GM21360 (cell line): Measurements from ENCODE around the gene PRKCB.
"Not testable (repeated sequence)": the region's sequence is repeated elsewhere in the genome, so short reads cannot be mapped to it uniquely, and the experiment has no call there.

Experiments used
- ATAC-seq: cut with Tn5 transposase; IDR thresholded peaks from one replicate; pipeline ENCODE4 v1.9.1; 2021; ENCODE audit warnings: mild to moderate bottlenecking, moderate library complexity; ENCODE audit not compliant: unreplicated experiment

The PRKCB gene

DNA sequence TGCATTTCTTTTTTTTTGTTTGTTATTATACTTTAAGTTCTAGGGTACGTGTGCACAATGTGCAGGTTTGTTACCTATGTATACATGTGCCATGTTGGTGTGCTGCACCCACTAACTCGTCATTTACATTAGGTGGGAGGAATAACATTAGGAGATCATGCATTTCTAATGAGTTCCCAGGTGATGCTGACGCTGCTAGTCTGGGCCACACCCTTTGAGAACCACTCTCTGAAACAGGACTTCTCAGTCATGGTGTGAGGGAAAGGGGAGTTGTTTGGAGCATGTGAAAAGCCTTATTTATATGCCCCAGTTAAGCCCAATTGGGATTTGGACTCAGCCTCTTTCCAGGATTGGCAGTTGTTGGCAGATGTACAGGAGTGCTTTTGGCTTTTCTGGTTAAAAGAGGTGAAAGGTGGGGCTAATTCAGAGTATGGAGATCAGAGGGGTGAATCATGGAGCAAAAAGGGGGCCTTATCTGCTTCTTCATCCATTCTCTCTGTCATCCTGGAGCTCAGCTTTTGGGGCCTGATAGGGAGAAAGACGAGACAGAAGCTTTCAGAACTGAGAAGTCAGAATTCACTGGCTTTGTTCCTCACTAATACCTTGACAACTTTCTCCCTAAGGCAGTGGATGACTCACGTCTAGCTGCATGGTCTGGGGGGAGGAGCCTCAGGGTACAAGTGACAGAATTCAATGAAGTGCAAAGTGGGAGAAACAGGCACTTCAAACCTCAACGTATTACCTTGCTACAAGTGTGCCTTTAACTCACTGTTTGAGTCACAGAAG, 240.3 kb downstream of the PRKCB start:
- no peak for ATAC-seq

DNA sequence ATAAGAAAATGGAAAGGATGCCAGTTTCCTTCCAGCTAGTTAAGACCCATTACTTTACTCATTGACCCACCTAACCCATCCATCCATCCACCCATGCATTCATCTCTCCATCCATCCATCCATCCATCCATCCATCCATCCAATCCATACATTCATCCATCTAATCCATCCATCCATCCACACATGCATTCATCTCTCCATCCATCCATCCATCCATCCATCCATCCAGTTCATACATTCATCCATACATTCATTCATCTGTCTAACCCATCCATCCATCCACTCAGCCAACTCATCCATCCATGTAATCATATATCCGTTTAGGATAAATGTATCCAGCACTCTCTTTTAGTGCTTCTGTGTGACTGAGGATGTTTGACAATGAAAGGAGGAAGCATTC, 241.5 kb downstream of the PRKCB start:
- ATAC-seq, result no peak

DNA sequence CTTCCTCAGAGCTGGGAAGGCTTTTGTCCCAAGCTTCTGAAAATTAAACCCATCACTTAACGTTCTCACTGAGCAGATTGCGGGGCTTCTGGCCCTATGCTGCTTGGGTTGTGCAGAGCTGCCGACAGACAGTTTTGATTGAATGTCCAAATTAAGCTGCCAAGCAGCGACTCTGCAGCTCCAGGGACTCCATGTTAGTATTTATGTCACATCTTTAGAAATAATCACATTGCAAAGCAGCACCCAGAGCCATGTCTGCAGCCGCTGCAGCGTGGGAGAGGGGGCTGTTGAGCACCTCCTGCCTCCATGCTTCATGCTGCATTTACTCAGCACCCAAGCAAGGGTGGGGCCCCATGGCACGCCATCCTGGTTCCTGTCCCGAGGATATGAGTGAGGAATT, 242.2 kb downstream of the PRKCB start:
- ATAC-seq, result no peak

DNA sequence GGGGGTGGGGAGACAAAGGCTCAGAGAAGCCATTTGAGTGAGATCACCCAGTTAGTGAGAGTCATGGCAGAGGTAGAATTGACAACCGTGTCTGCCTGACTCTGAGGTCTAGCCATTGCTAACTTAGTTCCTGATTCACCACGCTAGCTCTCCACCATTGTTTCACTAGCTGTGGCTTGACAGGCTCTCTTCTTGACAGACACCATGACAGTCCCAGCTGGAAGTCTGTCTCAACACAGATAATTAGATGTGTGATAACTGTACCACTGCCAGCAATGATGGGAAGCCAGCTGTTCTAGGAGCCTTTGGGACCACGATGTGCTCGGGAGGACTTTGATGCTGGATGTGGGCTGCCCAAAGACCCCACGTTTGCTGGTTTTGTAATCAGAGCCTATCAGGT, 249.9 kb downstream of the PRKCB start:
- no peak for ATAC-seq

DNA sequence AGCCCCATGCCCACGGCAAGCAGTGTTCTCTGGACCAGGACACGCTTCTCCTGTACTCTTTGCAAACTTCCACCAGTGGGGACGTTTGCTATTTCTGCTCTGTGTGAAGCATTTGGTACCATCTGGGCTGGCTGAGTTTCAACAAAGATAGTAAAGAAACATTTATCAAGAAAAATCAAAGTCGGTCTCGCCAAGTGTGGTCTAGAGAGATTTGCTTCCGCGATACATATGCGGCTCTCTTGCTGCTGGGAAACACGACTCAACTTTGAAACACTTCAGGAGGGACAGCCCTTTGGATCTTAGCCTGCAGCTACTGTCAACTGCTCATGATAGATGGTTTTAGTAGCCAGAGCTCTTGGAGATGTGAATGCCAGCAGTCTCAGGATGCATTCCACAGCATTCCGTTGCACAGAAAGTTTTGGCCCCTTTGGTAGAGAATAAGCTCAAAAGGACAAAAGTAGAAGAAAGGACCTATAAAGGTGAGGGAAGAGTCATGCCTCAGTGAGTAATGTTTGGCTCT, 252.2 kb downstream of the PRKCB start:
- ATAC-seq, result no peak

DNA sequence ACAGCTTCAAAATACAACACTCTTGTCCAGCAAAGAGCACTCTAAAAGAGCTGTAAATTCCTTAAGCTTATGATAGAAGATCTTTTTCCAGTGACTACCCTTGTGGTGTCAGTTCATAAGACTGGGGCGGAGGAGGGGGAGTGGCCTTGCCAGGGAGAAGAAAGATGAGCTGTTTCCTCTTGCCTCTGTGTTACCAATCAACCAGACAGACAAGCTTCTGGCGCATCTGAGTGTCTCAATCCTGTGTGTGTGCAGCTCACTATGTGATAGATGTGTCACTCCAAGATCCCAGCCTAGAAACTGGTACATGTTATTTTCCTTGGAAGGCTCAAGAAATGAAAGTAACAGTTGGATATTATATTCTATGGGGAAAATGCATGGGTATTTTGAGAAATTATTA, 253.0 kb downstream of the PRKCB start:
- ATAC-seq, result no peak

DNA sequence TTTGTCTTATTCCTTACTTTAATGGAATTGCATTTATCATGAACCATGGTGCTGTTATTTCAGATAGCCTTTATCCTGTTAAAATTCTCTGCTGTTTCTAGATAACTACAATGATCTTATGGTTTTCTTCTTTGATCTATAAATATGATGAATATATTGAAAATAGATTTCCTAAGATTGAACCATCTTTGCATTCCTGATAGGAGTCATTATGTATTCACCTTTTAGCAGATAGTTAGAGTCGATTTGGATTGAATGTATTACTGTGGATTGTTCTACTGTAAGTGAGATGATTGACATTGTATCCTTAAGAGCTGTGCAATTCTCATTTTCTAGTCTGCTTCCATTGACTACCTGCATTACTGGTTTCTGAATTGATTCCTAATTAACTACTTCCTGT, 255.3 kb downstream of the PRKCB start:
- no peak for ATAC-seq

DNA sequence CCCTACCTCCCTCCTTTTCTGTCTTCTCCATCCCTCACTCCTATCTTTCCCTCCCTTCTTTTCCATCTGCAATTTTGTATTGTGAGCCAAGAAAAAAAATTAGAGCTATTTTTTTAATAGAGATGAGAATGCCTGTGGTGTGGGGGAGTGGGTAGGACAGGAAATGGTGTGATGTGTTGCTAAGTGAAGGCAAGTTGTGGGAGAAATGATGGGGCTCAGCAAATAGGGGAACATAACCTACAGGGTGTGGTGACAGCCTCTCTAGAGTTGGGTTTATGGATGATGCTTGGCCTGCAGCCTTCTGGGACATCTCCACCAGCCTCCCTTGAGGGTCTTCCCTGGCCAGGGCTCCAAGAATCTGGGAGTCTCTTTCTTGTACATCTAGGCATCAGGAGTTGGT, 257.3 kb downstream of the PRKCB start:
- no peak for ATAC-seq

DNA sequence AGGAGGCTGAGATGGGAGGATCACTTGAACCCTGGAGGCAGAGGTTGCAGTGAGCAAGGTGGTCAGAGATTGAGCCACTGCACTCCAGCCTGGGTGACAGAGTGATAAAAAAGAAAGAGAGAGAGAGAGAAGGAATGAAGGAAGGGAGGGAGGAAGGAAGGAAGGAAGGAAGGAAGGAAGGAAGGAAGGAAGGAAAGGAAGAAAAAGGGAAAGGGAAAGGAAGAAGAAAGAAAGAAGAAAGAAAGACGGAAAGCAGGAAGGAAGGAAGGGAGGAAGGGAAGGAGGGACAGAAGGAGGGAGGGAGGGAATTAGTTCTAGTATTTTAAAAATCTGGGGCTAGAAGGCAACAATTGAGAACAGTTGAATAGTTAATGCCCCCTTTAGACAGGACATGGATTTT, 258.9 kb downstream of the PRKCB start:
- ATAC-seq, result no peak

DNA sequence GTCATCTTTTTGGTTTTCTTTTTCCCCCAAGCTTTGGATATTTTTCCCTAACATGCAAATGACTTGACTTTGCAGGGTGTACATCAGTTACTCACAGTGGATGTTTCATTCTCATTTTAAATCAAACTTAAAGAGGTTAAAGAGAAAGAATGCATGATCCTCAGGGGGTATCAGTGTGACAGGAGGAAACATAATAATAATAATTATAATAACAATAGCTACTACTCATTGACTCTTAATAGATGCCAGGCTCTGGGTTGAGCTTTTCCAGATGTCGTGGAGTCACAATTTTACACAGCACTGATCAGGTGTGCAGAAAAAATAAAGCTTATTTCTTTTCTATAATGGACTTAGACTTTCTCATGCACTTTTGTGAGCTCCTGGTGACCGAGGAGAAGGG, 263.1 kb downstream of the PRKCB start:
- no peak for ATAC-seq

DNA sequence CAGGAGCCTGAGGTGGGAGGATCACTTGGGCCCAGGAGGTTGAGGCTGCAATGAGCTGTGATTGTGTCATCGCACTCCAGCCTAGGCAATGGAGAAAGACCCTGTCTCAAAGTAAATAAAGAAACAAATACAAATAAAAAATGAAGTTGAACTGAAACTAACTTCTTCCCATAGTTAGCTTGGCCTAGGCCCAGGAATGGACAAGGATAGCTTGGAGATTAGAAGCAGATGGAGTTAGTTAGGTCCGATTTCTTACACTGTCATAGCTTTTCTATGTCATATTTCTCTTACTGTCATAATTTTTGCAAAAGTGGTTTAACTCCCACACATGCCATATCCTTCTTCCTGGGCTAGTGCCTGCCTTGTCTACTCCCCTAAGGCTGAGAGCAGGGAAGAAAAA, 265.6 kb downstream of the PRKCB start:
- no peak for ATAC-seq

DNA sequence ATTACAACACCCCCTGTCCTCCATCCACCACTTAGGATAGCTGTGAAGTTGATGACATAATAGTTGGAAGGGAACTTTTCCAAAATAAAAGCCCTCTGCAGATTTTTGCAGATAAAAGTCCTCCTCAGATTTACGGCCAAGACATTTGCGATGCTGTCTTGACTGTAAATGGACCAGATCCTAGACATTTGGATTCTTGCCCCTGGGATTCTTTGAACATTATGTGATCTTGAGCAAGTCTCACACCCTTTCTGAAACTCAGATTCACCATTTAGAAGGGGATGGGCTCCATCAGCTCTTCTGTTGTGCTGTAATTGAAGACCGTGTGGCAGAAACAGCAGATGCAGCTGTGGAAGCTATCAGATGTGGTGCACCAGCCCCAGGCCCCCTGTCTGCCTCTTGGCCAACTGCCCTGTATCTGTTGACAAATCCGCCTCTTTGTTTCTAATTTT, 266.5 kb downstream of the PRKCB start:
- no peak for ATAC-seq

DNA sequence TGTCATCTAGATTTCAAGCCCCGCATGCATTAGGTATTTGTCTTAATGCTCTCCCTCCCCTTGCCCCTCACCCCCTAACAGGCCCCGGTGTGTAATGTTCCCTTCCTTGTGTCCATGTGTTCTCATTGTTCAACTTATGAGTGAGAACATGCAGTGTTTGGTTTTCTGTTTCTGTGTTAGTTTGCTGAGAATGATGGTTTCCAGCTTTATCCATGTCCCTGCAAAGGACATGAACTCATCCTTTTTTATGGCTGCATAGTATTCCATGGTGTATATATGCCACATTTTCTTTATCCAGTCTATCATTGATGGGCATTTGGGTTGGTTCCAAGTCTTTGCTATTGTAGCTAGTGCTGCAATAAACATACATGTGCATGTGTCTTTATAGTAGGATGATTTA, 269.7 kb downstream of the PRKCB start:
- not testable (repeated sequence) for ATAC-seq

DNA sequence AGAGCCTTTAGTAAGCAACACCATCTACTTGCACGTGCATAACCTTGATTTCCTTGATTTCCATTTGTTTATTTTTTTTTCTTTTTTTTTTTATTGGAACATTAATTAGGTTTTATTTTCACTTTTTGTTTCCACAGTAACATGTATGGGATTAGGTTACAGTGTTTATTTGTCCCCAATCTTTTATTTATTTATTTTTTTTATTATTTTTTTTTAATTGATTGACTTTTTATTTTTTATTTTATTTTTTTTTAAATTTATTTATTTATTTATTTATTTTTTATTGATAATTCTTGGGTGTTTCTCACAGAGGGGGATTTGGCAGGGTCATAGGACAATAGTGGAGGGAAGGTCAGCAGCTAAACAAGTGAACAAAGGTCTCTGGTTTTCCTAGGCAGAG, 272.3 kb downstream of the PRKCB start:
- ATAC-seq, result not testable (repeated sequence)

DNA sequence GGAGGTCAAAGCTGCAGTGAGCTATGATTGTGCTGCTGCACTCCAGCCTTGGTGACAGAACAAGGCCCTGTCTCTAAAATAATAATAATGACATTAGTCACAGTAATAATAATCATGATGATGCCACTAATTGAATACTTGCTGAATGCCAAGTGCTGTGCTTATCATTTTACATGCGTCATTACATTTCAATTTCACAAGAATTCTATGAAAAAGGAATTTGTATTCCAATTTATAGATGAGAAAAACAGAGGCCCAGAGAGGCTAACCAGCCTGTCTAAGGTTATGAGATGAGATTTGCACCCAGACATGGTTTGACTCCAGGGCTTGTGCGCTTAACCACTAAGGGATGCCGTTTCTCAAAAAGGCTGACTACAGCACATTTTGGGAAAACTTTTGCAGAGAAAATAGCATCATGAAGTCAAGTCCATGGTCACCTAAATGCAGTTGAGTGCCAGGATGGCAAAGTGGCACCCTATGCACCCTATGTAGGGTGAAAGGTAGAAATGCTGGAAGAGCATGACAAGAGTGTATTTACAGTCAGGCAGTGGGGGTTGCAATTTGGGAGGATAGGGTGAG, 276.0 kb downstream of the PRKCB start:
- ATAC-seq, result no peak

DNA sequence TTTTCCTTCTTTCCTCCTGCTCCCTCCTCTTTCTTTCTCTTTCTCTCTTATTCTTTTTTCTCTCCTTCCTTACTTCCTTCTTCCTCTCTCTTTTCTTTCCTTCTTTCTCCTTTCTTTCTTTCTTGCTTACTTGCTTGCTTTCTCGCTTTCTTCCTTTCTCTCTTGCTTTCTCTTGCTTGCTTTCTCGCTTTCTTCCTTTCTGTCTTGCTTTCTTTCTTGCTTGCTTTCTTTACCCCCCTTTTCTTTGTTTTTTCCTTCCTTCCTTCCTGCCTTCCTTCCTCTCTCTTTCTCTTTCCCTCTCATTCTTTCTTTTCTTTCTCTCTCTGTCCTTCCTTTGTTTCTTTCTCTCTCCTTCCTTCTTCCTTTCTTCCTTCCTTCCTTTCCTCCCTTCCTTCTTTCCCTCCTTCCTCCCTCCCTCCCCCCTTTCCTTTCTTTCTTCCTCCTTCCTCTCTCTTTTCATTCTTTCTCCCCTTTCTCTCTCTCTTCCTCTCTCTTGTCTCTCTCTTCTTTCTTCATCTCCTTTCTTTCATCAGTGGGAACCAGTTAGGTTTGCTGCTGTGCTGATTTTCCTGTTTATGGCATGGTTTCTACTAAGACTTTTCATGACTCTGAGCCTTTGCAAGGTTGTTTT, 277.4 kb downstream of the PRKCB start:
- ATAC-seq, result no peak

DNA sequence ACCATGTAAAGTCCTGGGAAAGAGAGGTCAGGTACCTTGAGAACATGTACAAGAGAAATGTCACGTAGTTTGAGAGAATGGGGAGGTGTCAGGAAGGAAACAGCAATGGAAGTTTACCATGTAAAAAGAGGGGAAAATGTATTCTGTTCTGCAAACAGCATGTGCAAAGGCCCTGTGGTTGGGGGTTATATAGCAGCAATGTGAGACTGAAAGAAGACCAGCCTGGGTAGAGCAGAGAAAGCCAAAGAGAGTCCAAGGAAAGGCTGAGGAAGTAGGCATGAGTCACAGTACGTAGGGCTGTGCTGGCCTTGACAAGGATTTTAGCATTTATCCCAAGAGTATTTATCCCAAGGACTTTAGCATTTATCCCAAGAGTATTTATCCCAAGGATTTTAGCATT, 279.1 kb downstream of the PRKCB start:
- no peak for ATAC-seq

DNA sequence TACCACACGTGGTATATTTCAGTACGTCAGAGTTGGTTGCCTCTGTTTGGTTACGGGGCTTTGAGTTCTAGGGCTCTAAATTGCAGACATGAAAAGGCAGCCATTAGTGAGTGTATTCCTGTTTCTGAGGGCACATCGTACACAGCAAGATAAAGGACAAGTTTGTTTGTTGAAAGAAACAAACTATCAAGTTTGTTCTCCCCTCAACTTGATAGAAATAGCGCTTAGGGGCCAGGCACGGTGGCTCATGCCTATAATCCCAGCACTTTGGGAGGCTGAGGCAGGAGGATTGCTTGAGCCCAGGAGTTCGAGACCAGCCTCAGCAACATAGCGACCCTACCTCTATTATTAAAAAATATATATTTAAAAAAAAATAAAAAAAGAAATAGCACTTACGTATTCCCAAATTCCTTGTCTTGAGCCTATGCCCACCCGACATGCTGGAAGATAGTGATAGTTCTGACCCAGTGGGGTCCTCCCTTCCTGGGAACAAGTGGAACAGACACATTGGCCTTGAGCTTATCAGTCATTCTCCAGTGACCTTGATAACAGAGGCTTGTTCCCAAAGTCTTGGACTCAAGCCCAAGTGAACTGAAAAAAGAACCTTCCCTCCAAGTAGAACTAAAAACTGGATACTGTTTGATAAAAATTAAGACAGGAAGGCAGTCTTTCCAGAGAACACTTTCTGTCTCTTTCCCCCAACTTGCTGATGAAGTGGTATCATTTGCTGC, 280.4 kb downstream of the PRKCB start:
- no peak for ATAC-seq

DNA sequence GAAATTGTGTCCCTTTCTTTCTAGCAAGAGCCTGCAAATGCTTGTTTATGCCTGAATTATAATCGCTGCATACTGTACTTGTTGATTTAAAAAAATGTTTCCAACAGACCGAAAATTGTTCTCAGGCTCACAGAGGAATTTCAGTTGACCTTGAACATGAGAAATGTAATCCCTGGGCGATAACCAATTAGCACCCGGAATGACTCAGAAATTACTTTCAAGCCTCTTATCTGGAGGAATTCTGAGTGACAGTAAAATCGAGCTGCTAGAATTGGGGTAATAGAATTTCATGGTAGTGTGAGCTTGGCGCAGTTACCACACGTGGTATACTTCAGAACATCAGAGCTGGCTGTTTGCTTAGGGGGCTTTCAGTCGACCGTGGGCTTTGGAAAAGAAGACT, 281.2 kb downstream of the PRKCB start:
- no peak for ATAC-seq

DNA sequence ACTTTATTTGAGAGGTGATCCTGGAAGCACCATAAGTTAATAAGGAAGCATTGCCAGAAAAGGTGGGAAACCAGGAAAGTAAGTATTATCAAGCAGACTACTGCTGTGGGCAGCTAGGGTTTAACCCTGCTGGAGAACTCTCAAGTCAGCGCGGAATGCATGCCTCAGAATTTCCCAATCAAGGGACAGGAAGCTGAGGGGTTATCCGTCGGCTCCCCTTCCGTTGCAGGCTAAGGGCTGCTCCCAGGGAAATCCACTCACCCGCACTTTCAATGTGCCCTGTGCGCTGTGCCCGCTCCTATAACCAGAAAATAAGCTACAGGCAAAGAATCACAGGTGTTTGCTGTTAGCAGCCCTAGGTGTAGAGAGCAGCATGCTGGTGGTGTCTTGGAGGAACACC, 281.9 kb downstream of the PRKCB start:
- ATAC-seq, result no peak

DNA sequence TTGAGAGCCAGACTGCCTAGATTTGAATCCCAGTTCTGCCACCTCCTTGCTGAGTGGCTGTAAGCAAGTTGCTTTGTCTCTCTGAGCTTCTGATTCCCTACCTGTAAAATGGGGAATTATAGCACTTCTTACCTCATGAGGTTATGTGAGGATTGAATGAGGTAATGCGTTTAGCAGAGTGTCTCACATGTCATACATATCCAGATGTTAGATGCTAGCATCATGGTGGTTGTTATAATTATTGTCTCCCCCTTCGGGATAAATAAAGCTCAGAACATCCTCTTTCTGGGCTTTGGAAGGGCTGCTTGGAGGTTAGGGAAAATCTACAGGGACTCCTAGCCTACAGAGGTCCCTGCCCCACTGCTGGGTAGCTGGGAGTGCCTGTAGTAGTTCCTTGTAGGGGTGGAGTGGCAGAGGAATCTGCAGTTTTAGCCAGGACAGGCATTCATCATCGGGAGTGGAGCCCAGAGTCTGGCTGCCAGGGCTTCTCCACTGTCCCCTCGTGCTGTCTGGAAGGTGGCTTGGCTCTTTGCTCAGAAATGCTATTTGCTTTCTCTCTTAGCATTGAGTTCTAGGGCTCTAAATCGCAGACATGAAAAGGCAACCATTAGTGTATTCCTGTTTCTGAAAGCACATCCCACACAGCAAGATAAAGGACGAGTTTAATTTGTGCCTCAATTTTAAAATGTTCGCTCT, 282.5 kb downstream of the PRKCB start:
- no peak for ATAC-seq
